ENCODE data around the gene NFAM1.

The NFAM1 gene

GRCh38 chr22:42380769-42381551 is 51.2 kb downstream of the NFAM1 start:
- no peak for DNase-seq

DNA sequence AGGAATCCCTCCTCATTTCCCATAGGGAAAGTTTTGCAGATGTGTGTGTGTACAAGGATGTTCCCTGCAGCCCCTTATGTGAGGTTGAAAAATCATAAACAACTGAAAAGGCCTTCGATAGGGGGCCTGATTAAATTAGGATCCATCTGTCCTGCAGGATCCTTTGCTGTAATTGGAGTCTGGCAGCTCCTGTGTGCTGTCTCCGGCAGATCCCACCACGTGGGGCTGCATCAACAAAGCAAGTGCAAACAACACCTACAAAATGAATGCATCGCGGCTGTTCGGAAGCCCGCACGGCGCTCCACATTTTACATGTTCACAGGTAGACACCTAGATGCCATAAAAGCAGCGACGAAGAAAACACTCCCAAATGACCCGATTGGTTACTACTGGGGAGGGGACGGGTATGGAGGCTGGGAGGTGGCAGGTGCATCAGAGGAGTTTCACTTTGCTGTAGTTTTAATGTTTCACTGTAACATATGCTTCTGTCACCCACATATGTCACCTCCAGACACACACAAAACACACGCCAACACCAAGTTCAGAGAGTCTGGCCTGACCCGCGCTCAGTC is 52.2 kb downstream of the NFAM1 start:
- no peak for DNase-seq

GRCh38 chr22:42376711-42377554 is 55.3 kb downstream of the NFAM1 start:
- DNase-seq, result peak; percentile 41

GRCh38 chr22:42375982-42376381 is 56.2 kb downstream of the NFAM1 start:
- DNase-seq, result no peak

GRCh38 chr22:42372976-42373375 is 59.2 kb downstream of the NFAM1 start:
- DNase-seq, result no peak

DNA sequence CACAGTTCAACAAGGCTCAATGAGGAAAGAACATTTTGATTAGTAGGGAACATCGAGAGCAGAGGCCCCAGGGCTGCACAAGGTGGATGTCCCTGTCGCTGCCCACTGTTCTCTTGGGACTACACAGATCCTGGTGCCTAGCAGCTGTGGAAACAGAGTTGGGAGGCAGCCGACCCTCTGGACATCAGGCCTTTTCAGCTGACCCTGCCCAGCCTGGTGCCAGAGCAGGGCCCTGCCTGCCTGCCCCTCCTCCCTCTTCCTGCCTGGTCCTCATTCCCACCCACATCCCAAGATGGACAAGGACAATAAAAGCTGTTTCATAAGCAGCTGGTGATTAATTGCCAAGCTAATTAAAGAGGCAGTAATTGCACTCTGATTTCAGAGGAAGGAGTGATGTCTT is 60.7 kb downstream of the NFAM1 start:
- DNase-seq, result no peak

DNA sequence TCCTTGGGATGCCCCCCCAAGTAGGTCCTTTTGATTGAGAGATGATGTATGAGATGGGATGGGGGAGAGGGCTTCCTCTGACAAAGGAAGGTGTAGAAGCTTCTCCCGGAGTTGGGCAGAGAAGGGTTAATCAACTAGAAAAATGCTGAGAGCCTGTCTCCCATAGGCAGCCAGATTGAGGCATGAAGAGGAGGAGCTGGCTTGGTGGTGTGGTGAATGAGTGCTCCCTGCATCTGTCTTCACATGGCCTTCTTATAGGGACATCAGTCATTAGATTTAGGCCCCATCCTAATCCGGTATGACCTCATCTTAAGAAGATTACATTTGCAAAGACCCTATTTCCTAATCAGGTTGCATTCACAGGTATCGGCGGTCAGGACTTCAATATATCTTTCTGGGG is 61.1 kb downstream of the NFAM1 start:
- DNase-seq, result no peak

DNA sequence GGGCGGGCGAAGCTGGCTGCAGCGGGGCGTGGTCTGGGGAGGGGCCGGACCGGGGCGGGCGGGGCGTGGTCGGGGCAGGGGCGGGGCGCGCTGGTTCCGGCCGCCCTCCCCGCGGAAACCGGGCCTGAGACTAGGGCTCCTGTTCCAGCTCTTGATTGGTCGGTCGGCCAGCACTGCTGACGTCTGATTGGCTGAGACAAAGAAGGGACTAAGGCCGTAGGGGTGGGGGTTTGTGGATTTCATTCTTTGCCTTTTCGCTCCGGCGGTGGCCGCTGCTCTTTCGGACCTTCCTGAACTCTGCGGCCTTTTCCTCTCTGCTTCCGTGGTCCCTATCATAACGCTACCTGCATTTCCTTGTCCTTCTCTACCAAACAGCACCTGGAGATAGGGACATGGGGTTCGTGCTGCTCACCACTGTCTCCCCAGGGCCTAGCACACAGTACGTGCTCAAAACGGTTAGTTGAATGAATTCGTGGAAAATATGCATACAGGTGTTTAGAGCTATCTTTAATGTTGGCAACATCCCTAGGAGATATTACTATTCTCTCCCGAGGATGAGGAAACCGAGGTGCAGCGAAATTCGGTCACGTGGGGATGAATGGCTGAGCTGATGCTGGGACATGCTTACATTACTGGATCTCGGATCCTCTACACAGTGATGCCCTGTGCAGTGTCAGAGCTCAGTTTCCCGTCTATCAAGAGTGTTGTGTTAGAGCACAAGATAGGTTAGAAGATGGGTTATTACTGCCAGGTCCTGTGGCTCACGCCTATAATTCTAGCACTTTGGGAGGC is 62.8 kb downstream of the NFAM1 start:
- peak; percentile 95 for DNase-seq

DNA sequence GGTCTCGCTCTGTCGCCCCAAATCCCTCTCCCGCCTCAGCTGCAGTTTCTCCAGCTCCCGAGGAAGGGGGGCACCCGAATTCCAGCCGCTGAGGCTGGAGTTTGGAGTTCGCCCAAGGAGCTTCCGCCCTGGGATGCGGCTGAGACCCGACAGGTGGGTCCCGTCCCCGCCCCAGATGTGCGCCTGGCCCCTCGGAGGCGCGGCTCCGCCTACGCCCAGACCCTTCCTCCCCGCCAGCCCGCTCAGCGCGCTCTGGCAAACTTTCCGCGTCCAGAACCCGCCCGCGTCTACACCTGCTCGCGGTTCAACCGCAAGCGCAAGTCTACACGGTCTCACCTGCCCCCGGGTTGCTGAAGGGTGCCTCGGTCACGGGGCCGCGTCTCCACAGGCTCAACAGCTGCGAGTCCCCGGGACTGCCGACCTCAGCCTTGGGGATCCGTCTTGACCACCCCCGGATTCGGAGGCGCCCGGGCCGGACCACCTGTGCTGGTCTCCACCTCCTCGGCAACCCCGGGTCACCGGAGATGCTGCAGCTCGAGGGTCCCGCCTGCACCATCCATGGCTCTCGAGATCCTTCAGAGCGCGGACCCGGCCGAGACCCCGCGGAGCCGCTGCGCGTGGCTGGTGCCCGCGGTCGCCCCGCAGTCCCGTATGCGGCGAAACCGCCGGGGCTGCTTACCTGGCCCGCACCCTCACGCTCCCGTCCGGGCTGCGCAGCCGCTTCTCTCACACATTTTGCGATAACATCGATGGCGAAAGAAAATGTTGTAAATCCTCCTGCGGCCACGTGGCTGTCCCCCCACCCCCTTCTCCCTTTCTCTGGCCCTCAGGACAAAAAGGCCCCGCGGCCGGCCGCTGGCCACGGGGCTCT is 63.6 kb downstream of the NFAM1 start:
- DNase-seq, result no peak

GRCh38 chr22:42367980-42368378 is 64.2 kb downstream of the NFAM1 start:
- DNase-seq, result no peak

GRCh38 chr22:42366806-42367581 is 65.2 kb downstream of the NFAM1 start:
- no peak for DNase-seq

GRCh38 chr22:42365942-42366695 is 66.1 kb downstream of the NFAM1 start:
- no peak for DNase-seq

GRCh38 chr22:42365111-42365865 is 66.9 kb downstream of the NFAM1 start:
- peak; percentile 26 for DNase-seq

DNA sequence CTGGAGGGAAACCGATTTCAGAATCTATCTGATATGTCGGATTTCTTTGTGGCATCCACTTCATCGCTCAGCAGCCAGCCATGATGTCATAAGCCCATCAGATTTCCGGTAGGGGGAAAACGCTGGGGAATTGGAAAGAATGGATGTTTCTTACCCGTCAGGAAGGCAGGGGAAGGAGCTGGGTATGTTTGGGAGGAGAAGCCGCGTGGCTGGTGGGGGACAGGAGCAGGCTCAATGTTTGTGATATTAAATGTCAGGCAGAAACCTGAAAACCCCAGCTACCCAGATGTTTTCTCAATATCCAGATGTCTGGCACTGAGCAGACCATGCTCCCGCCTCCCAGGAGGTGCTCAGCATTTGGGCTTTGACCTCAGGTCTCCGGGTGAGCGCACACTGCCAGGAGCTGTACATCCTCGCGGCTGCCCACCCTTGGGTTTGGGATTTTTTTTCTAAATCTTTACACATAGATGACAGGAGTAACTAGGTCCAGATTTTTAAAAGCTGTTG is 67.5 kb downstream of the NFAM1 start:
- peak; percentile 67 for DNase-seq

GRCh38 chr22:42363892-42364291 is 68.3 kb downstream of the NFAM1 start:
- no peak for DNase-seq

GRCh38 chr22:42361523-42361922 is 70.7 kb downstream of the NFAM1 start:
- DNase-seq, result no peak

DNA sequence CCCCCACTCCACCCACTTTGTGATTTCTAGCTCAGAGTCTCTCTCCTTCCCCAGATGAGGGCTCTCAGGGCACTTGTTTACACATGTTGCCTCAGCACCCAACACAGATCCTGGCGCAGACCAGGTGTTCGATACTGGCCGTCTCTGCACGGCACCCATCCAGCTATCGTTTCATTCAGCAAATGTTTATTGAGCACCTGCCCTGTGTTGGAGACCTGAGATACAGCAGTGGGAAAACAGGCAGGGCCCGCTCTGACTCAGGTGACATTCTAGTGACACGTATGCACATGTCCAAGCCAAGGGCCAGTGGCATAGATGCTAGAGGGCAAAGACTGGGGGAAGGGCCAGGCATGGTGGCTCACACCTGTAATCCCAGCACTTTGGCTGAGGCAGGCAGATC is 71.9 kb downstream of the NFAM1 start:
- no peak for DNase-seq

DNA sequence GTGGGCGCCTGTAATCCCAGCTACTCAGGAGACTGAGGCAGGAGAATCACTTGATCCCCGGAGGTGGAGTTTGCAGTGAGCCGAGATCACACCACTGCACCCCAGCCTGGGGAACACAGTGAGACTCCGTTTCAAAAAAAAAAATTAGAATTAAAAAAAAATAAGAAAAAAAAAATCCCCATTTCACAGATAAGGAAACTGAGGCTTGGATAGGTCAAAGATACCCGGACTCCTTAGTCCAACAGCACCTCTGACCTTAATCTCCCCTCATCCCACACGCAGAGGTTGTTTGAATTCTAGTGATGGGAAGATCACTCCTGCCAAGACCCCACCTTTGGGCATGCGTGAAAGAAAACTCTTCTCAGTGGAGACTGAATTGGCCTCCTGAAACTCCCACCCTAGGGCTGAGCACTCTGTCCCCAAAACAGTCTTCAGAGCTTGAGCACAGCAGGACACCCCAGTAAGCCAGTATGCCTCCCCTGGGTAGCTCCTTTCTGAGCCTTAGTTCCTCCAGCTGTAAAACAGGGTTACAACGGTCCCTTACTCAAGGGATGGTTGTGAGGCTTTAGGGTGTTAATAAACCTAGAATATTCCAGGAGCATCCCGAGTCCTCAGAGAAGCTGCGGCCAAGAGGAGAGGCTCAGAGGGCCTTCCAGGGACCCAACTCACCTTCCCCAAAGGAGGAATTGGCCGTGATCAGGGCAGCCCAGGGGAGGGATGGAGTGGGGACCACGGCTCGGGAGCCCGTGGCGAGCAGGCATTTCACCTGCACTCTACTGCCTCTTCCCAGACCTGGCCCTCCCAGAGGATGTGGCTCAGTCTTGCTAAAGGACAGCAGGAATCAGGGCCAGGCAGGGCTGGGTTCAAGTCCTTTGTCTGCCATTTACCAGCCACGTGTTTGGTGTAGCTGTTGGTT is 73.3 kb downstream of the NFAM1 start:
- DNase-seq, result no peak

Data from fibroblast of skin of back (primary cell).